K562 (cell line): ENCODE results near the gene CTF1. TPM values are rescaled to one million over a fixed set of nuclear protein-coding genes. Genes with fewer than 3 reads are reported as not detected.

ENCODE experiments used
- ATAC-seq: fragments of 200-7000 bp; cut with Tn5 transposase; 3 replicates; pipeline ENCODE4 v1.9.1; 2020; ENCODE audit warnings: moderate library complexity
- BruUV-seq: library from RNA; stranded (reverse); fragments of 400-500 nt; replicated peaks from 2 replicates; lab custom pipeline; 2021; lab: Mats Ljungman, UMichigan
- CTCF ChIA-PET: fragments of 300-600 bp; formaldehyde crosslinking; extraction: SDS; loops from one replicate; lab custom pipeline; 2021; ENCODE audit warnings: low intra/inter-chr PET ratio; lab: Yijun Ruan, JAX
- POLR2A ChIA-PET: fragments of 300-600, 350-650 bp; sonication (Branson Sonifier 250); formaldehyde crosslinking; extraction: SDS; loops from one replicate; lab custom pipeline; 2021; ENCODE audit warnings: antibody characterized with exemption, inconsistent platforms; lab: Yijun Ruan, JAX
- DNase-seq, 4 experiments: peaks; one replicate each; pipeline versions ENCODE4 v3.0.0 to v3.0.0-alpha.2; 2011 to 2018; ENCODE audit warnings: low spot score in 3 of 4, mixed read lengths in 3 of 4; ENCODE audit errors: extremely low read depth in 1 of 4
- FAIRE-seq: peaks from 2 replicates; lab custom pipeline; 2011; peaks lifted over from hg19 to GRCh38; lab: Jason Lieb, UNC
- H2AFZ ChIP-seq: 2 replicates; pipeline ENCODE4 v1.6.0; 2011; ENCODE audit warnings: low read depth, low read length, control low read depth, inconsistent platforms
- H3K27ac ChIP-seq: fragments of 200-600 bp; 3 replicates; pipeline ENCODE4 v1.8.0; 2011; ENCODE audit warnings: low read depth, mild to moderate bottlenecking, control low read depth, inconsistent platforms, low read length, moderate library complexity, mixed read lengths; ENCODE audit errors: extremely low read depth
- H3K27me3 ChIP-seq, 2 experiments: fragments of 300-600 bp in 1 of 2; 2 replicates in 1 of 2; 3 replicates in 1 of 2; pipeline versions ENCODE4 v1.6.0 to v1.8.0; 2011; ENCODE audit warnings: inconsistent platforms in 2 of 2, low read length in 2 of 2, mild to moderate bottlenecking in 1 of 2, mixed read lengths in 1 of 2, moderate library complexity in 1 of 2; ENCODE audit not compliant: control insufficient read depth in 2 of 2, insufficient read depth in 2 of 2
- H3K36me3 ChIP-seq: fragments of 300-600 bp; 3 replicates; pipeline ENCODE4 v1.8.0; 2011; ENCODE audit warnings: mild to moderate bottlenecking, low read length, inconsistent platforms; ENCODE audit not compliant: control insufficient read depth, insufficient read depth
- H3K4me1 ChIP-seq, 2 experiments: fragments of 200-600 bp in 1 of 2; replicated peaks in 1 of 2; 2 replicates in 1 of 2; 3 replicates in 1 of 2; pipeline versions ENCODE4 v1.5.1 to v1.8.0; 2011; ENCODE audit warnings: inconsistent platforms in 2 of 2, low read length in 2 of 2, mild to moderate bottlenecking in 1 of 2, mixed read lengths in 1 of 2, moderate library complexity in 1 of 2; ENCODE audit not compliant: control insufficient read depth in 2 of 2, insufficient read depth in 2 of 2
- H3K4me2 ChIP-seq: 2 replicates; pipeline ENCODE4 v1.6.1; 2011; ENCODE audit warnings: low read length, control low read depth, inconsistent platforms, mixed read lengths; ENCODE audit not compliant: insufficient read depth
- H3K4me3 ChIP-seq: fragments of 200-600 bp; sonication (generic), shearing (Covaris generic); 2 replicates; pipeline ENCODE4 v1.5.1; 2016; ENCODE audit warnings: control low read depth, inconsistent platforms
- H3K79me2 ChIP-seq: fragments of 200-600 bp; 3 replicates; pipeline ENCODE4 v1.8.0; 2011; ENCODE audit warnings: low read length, inconsistent platforms; ENCODE audit not compliant: control insufficient read depth, insufficient read depth
- H3K9ac ChIP-seq, 2 experiments: 2 replicates each; pipeline versions ENCODE4 v1.6.0 to v1.6.1; 2011; ENCODE audit warnings: low read depth in 2 of 2, low read length in 2 of 2, control low read depth in 1 of 2, inconsistent platforms in 1 of 2, mild to moderate bottlenecking in 1 of 2, mixed read lengths in 1 of 2; ENCODE audit not compliant: insufficient read depth in 1 of 2
- H3K9me1 ChIP-seq: one replicate; pipeline ENCODE4 v1.6.0; 2011; ENCODE audit warnings: inconsistent platforms, mild to moderate bottlenecking, low read length, moderate library complexity; ENCODE audit not compliant: control insufficient read depth, insufficient read depth
- H3K9me3 ChIP-seq: replicated peaks from 2 replicates; pipeline ENCODE4 v1.5.1; 2011; ENCODE audit warnings: low read depth, low read length, inconsistent platforms; ENCODE audit not compliant: control insufficient read depth, insufficient read depth
- H4K20me1 ChIP-seq: replicated peaks from 2 replicates; pipeline ENCODE4 v1.6.1; 2011; ENCODE audit warnings: low read length, inconsistent platforms, mixed read lengths; ENCODE audit not compliant: control insufficient read depth, insufficient read depth
- BHLHE40 ChIP-seq: IDR thresholded peaks from 2 replicates; pipeline ENCODE4 v1.6.1; 2011; ENCODE audit warnings: low read length, improper control_type of control experiment
- CBX5 ChIP-seq: IDR thresholded peaks from 2 replicates; pipeline ENCODE4 v1.6.1; 2014; ENCODE audit warnings: low read depth, borderline replicate concordance
- COPS2 ChIP-seq: fragments of 450-650 bp; conservative IDR thresholded peaks from 2 replicates; pipeline ENCODE4 v1.6.1; 2016; ENCODE audit warnings: mild to moderate bottlenecking, moderate library complexity
- E4F1 ChIP-seq: fragments of 250-450 bp; sonication (Bioruptor Pico); IDR thresholded peaks from 2 replicates; pipeline ENCODE4 v1.5.0; 2021; ENCODE audit warnings: mild to moderate bottlenecking, borderline replicate concordance
- GATAD2A ChIP-seq: fragments of 450-650 bp; IDR thresholded peaks from 2 replicates; pipeline ENCODE4 v1.6.1; 2017
- RAD51 ChIP-seq: fragments of 450-650 bp; IDR thresholded peaks from 2 replicates; pipeline ENCODE4 v1.7.1; 2016; ENCODE audit warnings: low read depth, mild to moderate bottlenecking, borderline replicate concordance
- RCOR1 ChIP-seq, 2 experiments: IDR thresholded peaks; 2 replicates each; pipeline ENCODE4 v1.6.1; 2012; ENCODE audit warnings: low read depth in 2 of 2, low read length in 2 of 2, borderline replicate concordance in 1 of 2, improper control_type of control experiment in 1 of 2
- TAF9B ChIP-seq: fragments of 450-650 bp; IDR thresholded peaks from 2 replicates; pipeline ENCODE4 v1.6.1; 2018; ENCODE audit warnings: mild to moderate bottlenecking; ENCODE audit not compliant: partially characterized antibody
- TEAD2 ChIP-seq: fragments of 450-650 bp; IDR thresholded peaks from 2 replicates; pipeline ENCODE4 v1.6.1; 2016; ENCODE audit warnings: missing genetic modification characterization, control low read depth, missing compliant biosample characterization
- TRIM28 ChIP-seq: fragments of 450-650 bp; IDR thresholded peaks from 2 replicates; pipeline ENCODE4 v1.6.1; 2017
- ZNF41 ChIP-seq: fragments of 250-450 bp; sonication (Bioruptor Pico); conservative IDR thresholded peaks from 2 replicates; pipeline ENCODE4 v1.4.0; 2020; ENCODE audit warnings: mild to moderate bottlenecking
- ZNF551 ChIP-seq: fragments of 250-450 bp; sonication (Bioruptor Pico); IDR thresholded peaks from 2 replicates; pipeline ENCODE4 v1.5.0; 2021; ENCODE audit warnings: mild to moderate bottlenecking, moderate library complexity
- WGBS: fragments of 100-300 bp; shearing (Covaris generic); methylation state at CpG from one replicate; pipeline ENCODE4 v1.1.6; 2016; ENCODE audit warnings: low coverage, mixed read lengths; ENCODE audit not compliant: insufficient coverage; ENCODE audit errors: missing lambda C conversion rate; 5-methylcytosine and 5-hydroxymethylcytosine counted together
- in situ Hi-C: fragments of 300-500 bp; cut with MboI; formaldehyde crosslinking; loops from 4 replicates; pipeline ENCODE4 v1.15.0; 2018; ENCODE audit warnings: inconsistent platforms, mixed read lengths
- intact Hi-C: fragments of 100-400 bp; cut with micrococcal nuclease; formaldehyde crosslinking; loops from 2 replicates; pipeline ENCODE4 v1.14.2; 2022
- polyA plus RNA-seq, 8 experiments: library from polyadenylated mRNA; depleted of rRNA in 4 of 8; stranded (reverse) in 5 of 8; unstranded in 3 of 8; fragments of >200 nt; fragmentation: Nextera tagmentation in 2 of 8; fragmentation: Illumina TruSeq in 1 of 8; extraction: Ambion mirVana in 2 of 8; extraction: Trizol in 1 of 8; gene quantifications; 2 replicates each; pipeline versions ENCODE4 v1.2.1 to v1.2.3, GENCODE V29; 2011 to 2014; ENCODE audit warnings: inconsistent platforms in 1 of 8, missing spikeins in 1 of 8
- total RNA-seq, 7 experiments: library from RNA; depleted of rRNA in 6 of 7; stranded (reverse); fragments of >200 nt in 6 of 7; fragmentation: Illumina TruSeq in 2 of 7; extraction: Trizol in 2 of 7; gene quantifications; 2 replicates each; pipeline versions ENCODE4 v1.2.1 to v1.2.3, GENCODE V29; 2011 to 2021; ENCODE audit warnings: low replicate concordance in 1 of 7
- TF ChIP-seq, protein P1 (sequence below): fragments of 250-450 bp; sonication (Bioruptor Pico); IDR thresholded peaks from 2 replicates; pipeline ENCODE4 v1.8.0; 2021; ENCODE audit warnings: moderate library complexity, mild to moderate bottlenecking, inconsistent platforms

The CTF1 gene
- total and polyA plus RNA-seq, 9 of the 15 experiments (the other 6 are each of a cell fraction or from before 2014, with no cell fraction given) = 0.24 to 2.5 (median 0.44) TPM

DNA sequence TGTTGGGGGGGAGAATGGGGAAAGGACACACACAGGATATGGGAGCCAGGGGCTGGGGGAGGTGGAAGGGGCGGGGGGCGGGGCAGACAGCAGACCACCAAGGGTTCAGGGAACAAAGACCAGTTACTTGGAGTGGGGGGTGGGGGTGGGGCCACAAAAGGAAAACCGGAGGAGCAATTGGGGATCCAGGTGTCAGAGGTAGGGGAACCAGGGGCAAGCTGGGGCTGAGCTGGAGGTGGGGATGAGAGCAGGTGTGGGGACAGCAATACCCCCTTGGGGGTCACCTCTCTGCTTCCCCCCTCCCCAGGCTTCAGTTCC is 51.1 kb downstream of the CTF1 start:
- ChIA-PET POLR2A (interaction anchor here (0.5 to 1.2 kb wide), 3 partner anchors 41 to 233 kb away, joined by 3 to 4 read pairs (median 3); partner anchors contain the start of gene FUS), CTCF (no interaction called here)
- DNase-seq (no peak), ATAC-seq (no peak), FAIRE-seq (no peak)
- intact Hi-C loops (no loop called here), in situ Hi-C loops (no loop called here)
- H3K79me2 ChIP-seq = peaks cover 28% of the 10 kb centered on the region
- no peak overlapping the region for H3K27ac ChIP-seq
- BruUV-seq = no TSS peak
- H3K9ac ChIP-seq = no peak overlapping the region
- peaks cover 4% of the 10 kb centered on the region for H3K9me1 ChIP-seq
- TF ChIP-seq, protein P1, sequence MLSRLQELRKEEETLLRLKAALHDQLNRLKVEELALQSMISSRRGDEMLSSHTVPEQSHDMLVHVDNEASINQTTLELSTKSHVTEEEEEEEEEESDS (CRISPR knock-in tag) = no peak
- TF ChIP-seq TEAD2 (tag) = no peak
- no peak for TF ChIP-seq E4F1 (CRISPR knock-in tag)
- no peak for TF ChIP-seq COPS2
- TF ChIP-seq RCOR1 (IDR thresholded peaks at IDR 0.05; ENCODE audit: borderline replicate concordance in 1 of 2, low read depth in 2 of 2, low read length in 2 of 2) = no peak
- no peak for TF ChIP-seq BHLHE40
- no peak for TF ChIP-seq RAD51
- TF ChIP-seq TRIM28 = no peak
- TF ChIP-seq GATAD2A = no peak
- TF ChIP-seq ZNF551 (CRISPR knock-in tag) = no peak
- no peak for TF ChIP-seq CBX5
- TF ChIP-seq TAF9B = no peak
- TF ChIP-seq ZNF41 (CRISPR knock-in tag) = no peak
- no peak overlapping the region for H3K4me3 ChIP-seq
- peaks cover 48% of the 10 kb centered on the region; the same call in 2 of the 3 replicates for H3K36me3 ChIP-seq
- H3K4me2 ChIP-seq = no peak overlapping the region
- no peaks in the 10 kb centered on the region for H4K20me1 ChIP-seq
- H2AFZ ChIP-seq = no peak overlapping the region
- H3K4me1 ChIP-seq = peaks cover 18 to 44% of the 10 kb centered on the region in 2 experiments
- H3K27me3 ChIP-seq = no peaks in the 10 kb centered on the region
- 80% methylated on average over 1 of the region's 3 CpGs for WGBS
- H3K9me3 ChIP-seq = no peaks in the 10 kb centered on the region
